Parathyroid adenoma (tissue), 2 donors: ENCODE measurements around the gene IQSEC3.

Source experiments
- H2AFZ ChIP-seq: fragments of 300-600 bp; sonication (generic); one replicate; pipeline ENCODE4 v1.7.0; 2017; ENCODE audit warnings: antibody characterized with exemption, mild to moderate bottlenecking
- H3K27ac ChIP-seq: fragments of 300-600 bp; sonication (generic); one replicate; pipeline ENCODE4 v1.7.0; 2017
- H3K27me3 ChIP-seq: fragments of 300-600 bp; sonication (generic); one replicate; pipeline ENCODE4 v1.7.0; 2017; ENCODE audit warnings: low read length; ENCODE audit not compliant: control insufficient read depth, insufficient read depth
- H3K36me3 ChIP-seq: fragments of 300-600 bp; sonication (generic); one replicate; pipeline ENCODE4 v1.7.0; 2017; ENCODE audit warnings: low read length; ENCODE audit not compliant: control insufficient read depth, insufficient read depth
- H3K4me1 ChIP-seq: fragments of 300-600 bp; sonication (generic); one replicate; pipeline ENCODE4 v1.7.0; 2017; ENCODE audit warnings: control low read depth
- H3K4me2 ChIP-seq: fragments of 300-600 bp; sonication (generic); one replicate; pipeline ENCODE4 v1.7.0; 2017; ENCODE audit warnings: low read length
- H3K4me3 ChIP-seq: fragments of 300-600 bp; sonication (generic); one replicate; pipeline ENCODE4 v1.7.0; 2017; ENCODE audit warnings: low read depth, low read length
- H3K79me2 ChIP-seq: fragments of 300-600 bp; sonication (generic); one replicate; pipeline ENCODE4 v1.7.0; 2017; ENCODE audit warnings: control low read depth
- H3K9ac ChIP-seq: fragments of 300-600 bp; sonication (generic); one replicate; pipeline ENCODE4 v1.7.0; 2017; ENCODE audit warnings: mild to moderate bottlenecking
- H3K9me3 ChIP-seq: fragments of 300-600 bp; sonication (generic); one replicate; pipeline ENCODE4 v1.7.0; 2017; ENCODE audit warnings: low read length; ENCODE audit not compliant: control insufficient read depth
- CTCF ChIP-seq: fragments of 300-600 bp; sonication (generic); IDR thresholded peaks from one replicate; pipeline ENCODE4 v1.7.0; 2017; ENCODE audit warnings: antibody characterized with exemption, mild to moderate bottlenecking
- donor health status: primary hyperparathyroidism.

IQSEC3 gene

GRCh38 chr12:194276-194675, 127.7 kb downstream of the IQSEC3 start:
- Histone ChIP-seq H3K27ac (no peak overlapping the region), H3K36me3 (no peaks in the 10 kb centered on the region), H3K9ac (no peak overlapping the region), H3K27me3 (no peaks in the 10 kb centered on the region), H3K4me1 (peaks cover 9% of the 10 kb centered on the region), H3K79me2 (no peaks in the 10 kb centered on the region), H3K4me2 (no peak overlapping the region), H2AFZ (no peak overlapping the region), H3K4me3 (no peak overlapping the region), H3K9me3 (no peaks in the 10 kb centered on the region)
- TF ChIP-seq CTCF: no peak

- Histone ChIP-seq H3K9me3 (no peaks in the 10 kb centered on the region), H3K27me3 (no peaks in the 10 kb centered on the region), H3K4me3 (no peak overlapping the region), H3K79me2 (no peaks in the 10 kb centered on the region), H3K9ac (no peak overlapping the region), H3K4me1 (peaks cover 11% of the 10 kb centered on the region), H3K4me2 (no peak overlapping the region), H2AFZ (no peak overlapping the region), H3K27ac (no peak overlapping the region), H3K36me3 (no peaks in the 10 kb centered on the region)
- TF ChIP-seq CTCF: no peak
Measured at GRCh38 chr12:195156-195555, 128.6 kb downstream of the IQSEC3 start.

GRCh38 chr12:195951-196350, 129.4 kb downstream of the IQSEC3 start:
- Histone ChIP-seq H3K27me3 (no peaks in the 10 kb centered on the region), H3K4me2 (no peak overlapping the region), H3K9me3 (no peaks in the 10 kb centered on the region), H3K36me3 (no peaks in the 10 kb centered on the region), H3K27ac (no peak overlapping the region), H3K79me2 (no peaks in the 10 kb centered on the region), H2AFZ (no peak overlapping the region), H3K4me1 (peaks cover 11% of the 10 kb centered on the region), H3K4me3 (no peak overlapping the region), H3K9ac (no peak overlapping the region)
- TF ChIP-seq CTCF: no peak

GRCh38 chr12:196436-196835, 129.9 kb downstream of the IQSEC3 start:
- H3K4me1 ChIP-seq: peaks cover 11% of the 10 kb centered on the region
- no peak overlapping the region for H3K9ac ChIP-seq
- H3K27me3 ChIP-seq: no peaks in the 10 kb centered on the region
- no peak overlapping the region for H2AFZ ChIP-seq
- no peak for TF ChIP-seq CTCF
- no peaks in the 10 kb centered on the region for H3K79me2 ChIP-seq
- H3K36me3 ChIP-seq: no peaks in the 10 kb centered on the region
- no peak overlapping the region for H3K4me3 ChIP-seq
- no peak overlapping the region for H3K4me2 ChIP-seq
- H3K27ac ChIP-seq: no peak overlapping the region
- no peaks in the 10 kb centered on the region for H3K9me3 ChIP-seq

GRCh38 chr12:197347-197746, 130.8 kb downstream of the IQSEC3 start:
- peaks cover 14% of the 10 kb centered on the region for H3K4me1 ChIP-seq
- H3K9ac ChIP-seq: no peak overlapping the region
- no peak overlapping the region for H3K4me3 ChIP-seq
- no peaks in the 10 kb centered on the region for H3K36me3 ChIP-seq
- no peak overlapping the region for H3K27ac ChIP-seq
- no peaks in the 10 kb centered on the region for H3K9me3 ChIP-seq
- no peaks in the 10 kb centered on the region for H3K27me3 ChIP-seq
- H3K4me2 ChIP-seq: no peak overlapping the region
- TF ChIP-seq CTCF: no peak
- no peaks in the 10 kb centered on the region for H3K79me2 ChIP-seq
- no peak overlapping the region for H2AFZ ChIP-seq
